HG02798 (cell line): ENCODE data around the gene RP2.

Experiments used
- ATAC-seq: cut with Tn5 transposase; IDR thresholded peaks from one replicate; pipeline ENCODE4 v1.9.1; 2021; ENCODE audit warnings: mild to moderate bottlenecking; ENCODE audit not compliant: unreplicated experiment, poor library complexity

RP2 gene

DNA sequence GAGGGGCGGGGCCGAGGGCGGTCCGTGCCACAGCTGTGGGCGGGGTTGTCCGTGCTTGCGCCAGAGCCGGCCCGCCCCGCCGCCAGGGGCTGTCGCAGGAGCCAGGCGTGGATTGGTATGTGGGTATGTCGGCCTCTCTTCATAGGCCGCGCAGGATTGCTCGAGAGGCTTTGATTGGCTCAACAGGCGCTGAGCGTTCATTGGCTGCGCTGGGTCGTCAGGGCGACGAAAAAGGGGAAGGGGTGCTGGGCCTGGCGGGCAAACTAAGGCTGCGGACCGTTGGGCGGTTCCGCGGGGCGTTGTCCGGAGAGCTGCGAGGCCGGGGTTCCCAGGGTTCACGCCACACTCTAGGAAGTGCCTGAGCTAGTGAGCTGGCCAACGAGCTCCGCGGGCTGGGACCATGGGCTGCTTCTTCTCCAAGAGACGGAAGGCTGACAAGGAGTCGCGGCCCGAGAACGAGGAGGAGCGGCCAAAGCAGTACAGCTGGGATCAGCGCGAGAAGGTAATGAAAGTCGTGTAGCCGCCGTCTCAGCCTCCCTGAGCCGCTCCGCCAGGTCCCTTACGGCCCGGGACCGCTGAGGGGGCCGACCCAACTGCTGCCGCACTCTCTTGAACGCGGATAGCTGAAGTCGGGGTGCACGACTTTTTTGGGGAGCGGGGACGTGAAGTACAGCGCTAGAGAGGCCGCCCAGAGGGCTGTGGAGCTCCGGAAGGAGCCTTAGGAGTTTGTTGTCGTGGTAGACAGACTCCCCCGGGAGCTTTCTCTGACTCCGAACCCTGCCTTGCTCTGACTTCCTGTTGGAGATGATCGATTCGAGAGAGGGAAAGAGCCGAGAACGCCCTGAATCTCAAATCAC is at the start of gene RP2:
RP2 (plus strand) TSS at position 343 of the 857 bp plus-strand sequence; CDS start at position 401, 58 bp downstream.
- peak; percentile 98 for ATAC-seq

DNA sequence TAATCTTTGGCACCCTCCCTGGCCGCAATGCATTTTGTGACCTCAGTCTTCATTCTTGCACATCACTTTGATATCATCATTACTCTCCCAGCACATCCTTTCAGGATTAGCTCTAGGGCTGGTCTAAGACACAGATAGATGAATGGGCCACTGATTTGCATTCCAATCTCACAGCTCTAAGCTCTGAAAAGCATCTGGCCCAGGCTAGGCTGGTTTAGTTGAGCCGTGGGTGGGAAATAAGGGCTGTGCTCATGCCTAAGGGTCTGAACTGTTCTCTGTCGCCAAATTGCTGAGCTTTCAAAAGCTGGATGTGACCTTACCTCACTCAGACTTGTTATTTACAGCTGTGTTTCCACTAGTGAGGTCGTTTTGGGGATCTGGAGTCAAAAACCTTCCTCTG is 47.9 kb upstream of the RP2 start:
- ATAC-seq: no peak

- no peak for ATAC-seq
Measured at GRCh38 chrX:46791927-46792809, 44.7 kb upstream of the RP2 start.

DNA sequence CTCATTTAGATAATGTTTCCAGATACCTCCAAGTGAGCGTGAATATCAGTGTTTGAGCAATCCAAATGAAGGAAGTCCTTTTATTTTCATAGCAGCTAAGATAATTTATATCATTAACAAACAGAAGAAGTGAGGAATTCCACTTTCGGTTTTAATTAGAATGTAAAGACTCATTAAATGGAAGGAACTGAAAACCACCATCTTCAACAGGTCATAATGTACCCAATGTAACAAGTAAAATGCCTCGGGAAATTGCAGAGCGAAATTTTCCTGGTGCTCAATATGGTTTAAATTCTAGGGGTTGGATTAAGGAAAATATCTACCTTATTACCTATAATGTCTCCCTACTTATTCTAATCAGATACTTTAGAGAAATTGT is 44.0 kb upstream of the RP2 start:
- ATAC-seq: no peak

- no peak for ATAC-seq
Measured at GRCh38 chrX:46793386-46794143, 43.3 kb upstream of the RP2 start.

GRCh38 chrX:46796574-46797191 is 40.2 kb upstream of the RP2 start:
- ATAC-seq: no peak

- ATAC-seq: no peak
Measured at GRCh38 chrX:46803140-46803539, 33.7 kb upstream of the RP2 start.

DNA sequence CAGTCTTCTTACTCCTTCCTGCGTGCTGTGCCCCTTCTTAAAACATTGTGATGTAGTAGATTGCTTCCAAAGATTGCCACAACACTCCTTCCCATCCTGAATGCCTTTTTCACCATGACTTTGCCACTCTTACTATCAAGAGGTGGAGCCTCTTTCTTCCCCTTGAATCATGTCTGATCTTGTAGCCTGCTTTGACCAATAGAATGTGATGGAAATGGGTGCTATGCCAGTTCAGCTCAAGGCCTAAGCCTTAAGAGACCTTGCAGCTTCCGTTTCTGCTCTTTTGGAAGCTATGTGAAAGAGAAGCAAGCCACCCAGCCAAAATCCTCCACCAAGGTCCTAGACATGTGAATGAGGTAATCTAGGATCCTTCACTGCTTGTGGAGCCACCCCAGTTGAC is 31.6 kb upstream of the RP2 start:
- ATAC-seq: no peak

DNA sequence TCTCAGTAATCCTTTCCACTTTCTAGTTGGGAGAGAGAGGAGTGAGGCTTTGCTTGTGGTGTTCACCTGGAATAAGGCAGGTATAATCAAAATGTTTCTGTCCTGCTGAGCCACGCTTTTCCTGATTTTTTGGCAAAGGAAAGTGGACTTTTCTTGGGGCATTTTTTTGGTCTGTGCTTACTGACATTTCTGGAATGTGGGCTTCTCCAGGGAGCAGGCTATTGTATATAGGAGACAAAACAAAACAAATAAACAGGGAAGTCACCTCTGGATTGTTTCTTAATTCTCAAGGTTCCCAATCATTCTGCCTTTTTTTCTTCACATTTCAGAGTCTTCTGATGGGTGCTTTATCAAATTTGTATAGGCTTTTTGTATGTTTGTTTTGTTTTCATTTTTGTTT is 25.7 kb upstream of the RP2 start:
- no peak for ATAC-seq

- ATAC-seq: no peak
Measured at GRCh38 chrX:46812445-46812844, 24.4 kb upstream of the RP2 start.

DNA sequence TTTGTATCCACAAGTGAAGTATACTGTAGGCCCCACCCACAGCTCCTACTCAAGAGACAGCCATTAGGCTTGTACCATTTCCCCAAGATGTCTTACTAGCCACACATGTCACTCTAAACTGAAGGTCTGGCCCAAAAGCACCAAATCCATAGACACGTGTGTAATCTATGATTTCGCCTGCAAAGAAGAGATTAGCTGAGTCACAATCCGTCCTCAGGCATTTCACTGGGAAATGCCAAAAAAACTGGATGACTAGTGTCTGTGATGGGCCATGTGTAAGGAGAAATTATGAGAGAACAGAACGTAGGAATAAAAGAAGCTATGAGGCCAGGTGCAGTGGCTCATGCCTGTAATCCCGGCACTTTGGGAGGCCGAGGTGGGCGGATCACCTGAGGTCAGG is 21.9 kb upstream of the RP2 start:
- no peak for ATAC-seq

- no peak for ATAC-seq
Measured at GRCh38 chrX:46819136-46819535, 17.7 kb upstream of the RP2 start.

- no peak for ATAC-seq
Measured at GRCh38 chrX:46820391-46821100, 16.3 kb upstream of the RP2 start.

DNA sequence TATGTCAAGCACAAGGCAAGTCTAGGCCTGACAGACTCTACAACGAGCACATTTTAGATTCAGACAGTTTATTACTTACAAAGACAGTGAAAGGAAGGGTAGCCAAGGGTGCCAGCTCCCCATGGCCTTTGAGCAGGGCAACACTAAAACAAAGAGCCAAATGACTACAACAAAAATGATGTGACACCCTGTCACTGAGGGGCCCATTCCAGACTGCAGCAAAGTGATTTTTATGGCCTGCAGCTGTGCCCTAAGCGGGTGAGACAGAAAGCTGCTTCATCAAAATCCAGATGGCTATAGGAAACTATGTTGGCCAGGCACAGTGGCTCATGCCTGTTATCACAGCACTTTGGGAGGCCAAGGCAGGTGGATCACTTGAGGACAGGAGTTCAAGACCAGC is 13.4 kb upstream of the RP2 start:
- no peak for ATAC-seq

- no peak for ATAC-seq
Measured at GRCh38 chrX:46831765-46832327, 5.0 kb upstream of the RP2 start.

DNA sequence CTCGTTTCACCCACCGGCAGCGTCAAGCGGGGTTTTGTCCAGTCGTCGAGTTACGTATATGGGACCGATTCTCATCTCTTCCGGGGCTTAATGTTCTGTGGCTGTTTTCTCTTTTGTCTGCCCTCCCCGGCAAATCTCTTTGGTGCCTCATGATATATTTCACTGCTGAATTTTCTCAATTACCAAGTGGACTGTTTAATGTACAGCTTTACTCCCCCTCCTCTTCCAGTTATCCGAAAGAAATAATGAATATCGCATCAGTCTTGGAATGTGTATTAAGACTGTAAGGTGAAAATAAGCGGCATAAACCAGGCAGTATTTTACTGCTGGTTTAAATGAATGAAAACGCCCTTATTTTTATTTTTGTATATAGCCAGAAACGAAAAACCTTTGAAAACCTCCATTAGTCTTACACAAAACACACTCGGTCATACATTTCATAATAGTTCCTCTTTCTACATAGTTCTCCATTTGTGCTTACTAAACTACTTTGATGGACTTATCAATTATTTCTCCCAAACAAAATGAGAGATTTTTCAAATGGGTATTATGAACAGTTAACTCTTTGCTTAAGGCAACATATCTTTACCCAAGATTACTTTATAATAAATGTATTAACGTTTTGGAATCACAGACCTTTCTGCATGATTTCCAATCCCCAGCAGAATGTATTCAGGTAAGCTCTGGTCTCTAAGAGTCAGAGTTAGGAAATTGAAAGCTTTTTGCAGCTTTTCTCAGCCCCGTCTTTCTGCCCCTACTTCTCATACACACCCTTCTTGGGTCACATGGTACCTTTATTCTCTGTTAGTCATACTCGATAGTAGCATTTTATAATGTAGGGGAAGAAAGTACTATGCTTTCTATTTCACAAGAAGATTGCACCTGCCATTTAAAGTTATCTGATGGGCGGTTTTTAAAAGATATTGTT is 979 bp downstream of the RP2 start:
- ATAC-seq: no peak

DNA sequence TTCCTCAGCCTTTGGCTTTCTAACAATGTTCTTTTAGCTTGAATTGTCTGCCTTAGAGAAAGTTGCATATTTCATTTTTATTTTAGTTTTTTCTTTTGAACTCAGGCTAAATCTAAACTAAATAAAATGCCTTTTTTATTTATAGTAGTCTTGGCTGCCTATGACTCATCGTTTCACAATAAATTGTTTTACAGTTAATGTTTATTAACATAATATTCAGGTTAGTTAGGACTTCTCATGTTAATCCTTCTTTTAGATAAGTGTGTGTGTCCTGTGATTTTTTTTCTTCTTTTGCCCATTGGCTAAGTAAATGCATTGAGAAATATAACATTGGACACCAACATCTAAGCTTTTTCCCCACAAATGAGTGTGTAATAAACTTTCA is 1.6 kb downstream of the RP2 start:
- ATAC-seq: no peak

GRCh38 chrX:46838974-46839480 is 2.2 kb downstream of the RP2 start:
- no peak for ATAC-seq
